Globus pallidus (tissue), 1 donor: ENCODE results near the gene NUP93.
"Not testable (repeated sequence)": the region's sequence is repeated elsewhere in the genome, so short reads cannot be mapped to it uniquely, and the experiment has no call there.

Experiments used
- DNase-seq: peaks from one replicate; pipeline ENCODE4 v3.0.0-alpha.2; 2015; ENCODE audit warnings: low spot score

The NUP93 gene

GRCh38 chr16:56779906-56780305, 50.0 kb downstream of the NUP93 start:
- no peak for DNase-seq

- DNase-seq = no peak
Observed at GRCh38 chr16:56780646-56781045, 50.7 kb downstream of the NUP93 start.

GRCh38 chr16:56781528-56781961, 51.6 kb downstream of the NUP93 start:
- DNase-seq = no peak

GRCh38 chr16:56783344-56783743, 53.4 kb downstream of the NUP93 start:
- no peak for DNase-seq

GRCh38 chr16:56785317-56785716, 55.4 kb downstream of the NUP93 start:
- no peak for DNase-seq

GRCh38 chr16:56787167-56787566, 57.2 kb downstream of the NUP93 start:
- no peak for DNase-seq

GRCh38 chr16:56788435-56788834, 58.5 kb downstream of the NUP93 start:
- DNase-seq = no peak

GRCh38 chr16:56789360-56789759, 59.4 kb downstream of the NUP93 start:
- DNase-seq = no peak

GRCh38 chr16:56792967-56793366, 63.0 kb downstream of the NUP93 start:
- DNase-seq = no peak

- DNase-seq = no peak
Observed at GRCh38 chr16:56793492-56793891, 63.6 kb downstream of the NUP93 start.

- DNase-seq = no peak
Observed at GRCh38 chr16:56795011-56795410, 65.1 kb downstream of the NUP93 start.

- not testable (repeated sequence) for DNase-seq
Observed at GRCh38 chr16:56797038-56797437, 67.1 kb downstream of the NUP93 start.

GRCh38 chr16:56797861-56798260, 67.9 kb downstream of the NUP93 start:
- no peak for DNase-seq

GRCh38 chr16:56798955-56799354, 69.0 kb downstream of the NUP93 start:
- no peak for DNase-seq

GRCh38 chr16:56800355-56800754, 70.4 kb downstream of the NUP93 start:
- DNase-seq = no peak

- DNase-seq = no peak
Observed at GRCh38 chr16:56801762-56802161, 71.8 kb downstream of the NUP93 start.

GRCh38 chr16:56807011-56807675, 77.2 kb downstream of the NUP93 start:
- DNase-seq = no peak

GRCh38 chr16:56807676-56808067, 77.7 kb downstream of the NUP93 start:
- not testable (repeated sequence) for DNase-seq

GRCh38 chr16:56810954-56811353, 81.0 kb downstream of the NUP93 start:
- DNase-seq = no peak

- not testable (repeated sequence) for DNase-seq
Observed at GRCh38 chr16:56811602-56812001, 81.7 kb downstream of the NUP93 start.

- no peak for DNase-seq
Observed at GRCh38 chr16:56812884-56813283, 83.0 kb downstream of the NUP93 start.

- no peak for DNase-seq
Observed at GRCh38 chr16:56814537-56815432, 84.9 kb downstream of the NUP93 start.

- DNase-seq = peak; percentile 36
Observed at GRCh38 chr16:56815721-56816120, 85.8 kb downstream of the NUP93 start.
